Gastroesophageal sphincter (tissue), 4 donors: ENCODE measurements around the gene PAX5. TPM values are rescaled to one million over a fixed set of nuclear protein-coding genes. Genes with fewer than 3 reads are reported as not detected.

Source experiments
- ATAC-seq: fragments of 150-250 bp; one replicate; pipeline ENCODE4 v1.9.1; 2016; ENCODE audit warnings: mild to moderate bottlenecking, moderate library complexity
- H3K27ac ChIP-seq, 4 donors: fragments of 200-600 bp; sonication (generic) in 3 of 4; 1 replicate in 3 of 4; 2 replicates in 1 of 4; pipeline ENCODE4 v1.5.1; 2016 to 2019
- H3K27me3 ChIP-seq: fragments of 200-600 bp; sonication (generic); one replicate; pipeline ENCODE4 v1.5.1; 2019
- H3K36me3 ChIP-seq, 2 donors: fragments of 200-600 bp; sonication (generic); one replicate each; pipeline ENCODE4 v1.5.1; 2019; ENCODE audit warnings: control low read depth in 1 of 2
- H3K4me1 ChIP-seq, 3 donors: fragments of 200-600 bp; sonication (generic); 1 replicate in 2 of 3; 2 replicates in 1 of 3; pipeline ENCODE4 v1.5.1; 2016 to 2019; ENCODE audit warnings: control low read depth in 2 of 3
- H3K4me3 ChIP-seq, 2 donors: fragments of 200-600 bp; sonication (generic); one replicate each; pipeline ENCODE4 v1.5.1; 2019; ENCODE audit warnings: mild to moderate bottlenecking in 1 of 2, moderate library complexity in 1 of 2
- H3K9me3 ChIP-seq, 3 donors: fragments of 200-600 bp; sonication (generic); one replicate each; pipeline ENCODE4 v1.5.1; 2017 to 2019; ENCODE audit warnings: control low read depth in 2 of 3
- CTCF ChIP-seq, 4 experiments: fragments of 200-600 bp in 2 of 4; fragments of 450-650 bp in 2 of 4; sonication (generic) in 1 of 4; IDR thresholded peaks; one replicate each; pipeline ENCODE4 v1.5.1; 2017 to 2019; ENCODE audit warnings: antibody characterized with exemption in 4 of 4, mild to moderate bottlenecking in 2 of 4, moderate library complexity in 2 of 4
- EP300 ChIP-seq: sonication (generic); formaldehyde crosslinking; IDR thresholded peaks from one replicate; pipeline ENCODE4 v1.6.1; 2017; ENCODE audit warnings: antibody characterized with exemption, mild to moderate bottlenecking
- POLR2A ChIP-seq, 2 donors: fragments of 450-650 bp; IDR thresholded peaks; one replicate each; pipeline ENCODE4 v1.6.1; 2017; ENCODE audit warnings: antibody characterized with exemption in 2 of 2, mild to moderate bottlenecking in 2 of 2, moderate library complexity in 1 of 2
- POLR2AphosphoS5 ChIP-seq: sonication (generic); formaldehyde crosslinking; IDR thresholded peaks from one replicate; pipeline ENCODE4 v1.6.1; 2017; ENCODE audit warnings: antibody characterized with exemption
- WGBS, 2 donors: methylation state at CpG; one replicate each; pipeline ENCODE4 v1.1.5; 2018; ENCODE audit warnings: low coverage in 1 of 2; 5-methylcytosine and 5-hydroxymethylcytosine counted together
- total RNA-seq, 4 donors: library from RNA; depleted of rRNA; stranded (reverse); fragments of >200 nt; gene quantifications; one replicate each; pipeline ENCODE4 v1.1.0, GENCODE V29; 2016

PAX5 gene
- total RNA-seq, 4 donors from 2014 or later, result under 0.01 TPM; not detected in 3

DNA sequence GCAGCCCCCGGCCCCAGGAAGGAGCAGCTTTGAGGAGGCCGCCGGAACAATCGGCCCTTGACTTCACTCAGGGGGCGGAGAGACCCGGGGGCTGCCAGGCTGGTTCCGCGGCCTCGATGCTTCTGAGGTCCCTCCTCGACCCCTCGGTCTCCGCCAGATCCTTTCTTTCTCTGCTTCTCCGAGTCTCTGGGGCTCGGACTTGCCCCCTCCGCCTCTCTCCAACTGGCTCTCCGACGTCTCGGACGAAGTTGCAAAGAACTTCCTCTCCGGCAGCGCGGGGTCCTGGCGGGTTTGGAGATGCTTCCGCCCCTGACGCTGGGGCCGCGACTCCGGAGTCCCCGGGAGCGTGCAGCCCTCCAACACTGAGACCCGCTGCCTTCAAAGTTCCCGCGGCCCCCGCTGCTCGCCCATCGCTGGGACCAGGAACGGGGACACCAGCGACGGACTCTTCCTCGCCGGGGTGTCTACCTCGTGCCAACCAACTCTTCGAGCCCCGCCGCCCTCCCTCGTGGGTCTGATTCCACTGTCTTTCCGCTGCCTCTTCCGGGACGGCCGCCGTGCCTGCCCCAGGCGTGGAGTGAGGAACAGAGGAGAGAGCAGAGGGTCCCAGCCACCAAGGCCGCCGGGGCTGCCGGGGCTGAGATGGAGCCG, 7.0 kb downstream of the PAX5 start:
- Histone ChIP-seq H3K27me3 (peaks cover 100% of the 10 kb centered on the region), H3K9me3 (peaks cover 0 to 7% (median 0%) of the 10 kb centered on the region in 3 donors), H3K27ac (no peak overlapping the region), H3K4me1 (peaks cover 0 to 56% (median 33%) of the 10 kb centered on the region in 3 donors), H3K36me3 (no peaks in the 10 kb centered on the region), H3K4me3 (peak overlapping the region in 1 of 2 donors; percentile 44)
- no peak for TF ChIP-seq CTCF (IDR thresholded peaks at IDR 0.05)
- WGBS, 2 donors, result 0% methylated on average over 3 of the region's 56 CpGs; no CpG with 5 or more reads in 1 of the 2 donors
- ATAC-seq, result no peak

- Histone ChIP-seq H3K27me3 (peaks cover 100% of the 10 kb centered on the region), H3K4me3 (peak overlapping the region in 1 of 2 donors; percentile 44), H3K36me3 (no peaks in the 10 kb centered on the region), H3K4me1 (peaks cover 0 to 56% (median 33%) of the 10 kb centered on the region in 3 donors), H3K27ac (no peak overlapping the region), H3K9me3 (peaks cover 0 to 7% (median 0%) of the 10 kb centered on the region in 3 donors)
- TF ChIP-seq POLR2AphosphoS5 (no peak), EP300 (no peak), CTCF (IDR thresholded peaks at IDR 0.05) (no peak), POLR2A (IDR thresholded peaks at IDR 0.05) (no peak)
- WGBS, 2 donors, result no CpG with 5 or more reads among the region's 62 CpGs
- no peak for ATAC-seq
These were observed 7.7 kb downstream of the PAX5 start for GRCh38 chr9:37026113-37026930.

- ATAC-seq, result no peak
- Histone ChIP-seq H3K4me3 (peak overlapping the region; percentile 10 to 44), H3K4me1 (peaks cover 0 to 56% (median 33%) of the 10 kb centered on the region in 3 donors), H3K27me3 (peaks cover 100% of the 10 kb centered on the region), H3K9me3 (peaks cover 0 to 7% (median 0%) of the 10 kb centered on the region in 3 donors), H3K27ac (no peak overlapping the region), H3K36me3 (no peaks in the 10 kb centered on the region)
- 3 to 4% methylated on average over 4 to 8 of the region's 9 CpGs for WGBS, 2 donors
- no peak for TF ChIP-seq EP300
- no peak for TF ChIP-seq CTCF (IDR thresholded peaks at IDR 0.05)
- no peak for TF ChIP-seq POLR2AphosphoS5
- no peak for TF ChIP-seq POLR2A (IDR thresholded peaks at IDR 0.05)
These were observed 8.3 kb downstream of the PAX5 start for GRCh38 chr9:37025823-37026112.

- TF ChIP-seq POLR2AphosphoS5 (no peak), CTCF (IDR thresholded peaks at IDR 0.05) (no peak), POLR2A (IDR thresholded peaks at IDR 0.05) (no peak)
- 0% methylated on average over 13 of the region's 36 CpGs; no CpG with 5 or more reads in 1 of the 2 donors for WGBS, 2 donors
These were observed 8.8 kb downstream of the PAX5 start for GRCh38 chr9:37025071-37025822.

More at GRCh38 chr9:37025071-37025822, 8.8 kb downstream of the PAX5 start:
- ATAC-seq, result no peak
- no peaks in the 10 kb centered on the region for H3K36me3 ChIP-seq
- peaks cover 100% of the 10 kb centered on the region for H3K27me3 ChIP-seq
- peak overlapping the region; percentile 10 to 44 for H3K4me3 ChIP-seq
- peaks cover 0 to 7% (median 0%) of the 10 kb centered on the region in 3 donors for H3K9me3 ChIP-seq
- H3K4me1 ChIP-seq, result peaks cover 0 to 52% (median 33%) of the 10 kb centered on the region in 3 donors
- no peak overlapping the region for H3K27ac ChIP-seq
